Neural cell (in vitro differentiated cells): Measurements from ENCODE around the gene FBLN2. TPM values are rescaled to one million over a fixed set of nuclear protein-coding genes. Genes with fewer than 3 reads are reported as not detected.

Experiments
- H2AFZ ChIP-seq: fragments of 200-600, 300-800 bp; sonication (generic), shearing (Covaris generic); 2 replicates; pipeline ENCODE4 v1.6.0; 2014; ENCODE audit warnings: low read depth, mild to moderate bottlenecking, antibody characterized with exemption, low read length, moderate library complexity
- H3F3A ChIP-seq: fragments of 200-600 bp; shearing (Covaris generic); 2 replicates; pipeline ENCODE4 v1.6.1; 2016; ENCODE audit warnings: mild to moderate bottlenecking, moderate library complexity, mixed read lengths, antibody characterized with exemption, low read length; ENCODE audit not compliant: insufficient read depth, poor library complexity, severe bottlenecking
- H3K27ac ChIP-seq: fragments of 200-600, 300-800 bp; sonication (generic), shearing (Covaris generic); 2 replicates; pipeline ENCODE4 v1.5.1; 2014; ENCODE audit warnings: mild to moderate bottlenecking, low read length, moderate library complexity
- H3K27me3 ChIP-seq: fragments of 300-800, 200-600 bp; sonication (generic), shearing (Covaris generic); 2 replicates; pipeline ENCODE4 v1.6.0; 2014; ENCODE audit warnings: mild to moderate bottlenecking, low read depth, low read length, moderate library complexity; ENCODE audit not compliant: insufficient read depth
- H3K36me3 ChIP-seq: fragments of 300-800, 200-600 bp; sonication (generic), shearing (Covaris generic); 2 replicates; pipeline ENCODE4 v1.5.1; 2014; ENCODE audit warnings: mild to moderate bottlenecking, antibody characterized with exemption, low read length, moderate library complexity; ENCODE audit not compliant: insufficient read depth
- H3K4me2 ChIP-seq: fragments of 300-800, 200-600 bp; sonication (generic), shearing (Covaris generic); 2 replicates; pipeline ENCODE4 v1.6.0; 2014; ENCODE audit warnings: mild to moderate bottlenecking, low read length
- H3K4me3 ChIP-seq: fragments of 300-800, 200-600 bp; sonication (generic), shearing (Covaris generic); 2 replicates; pipeline ENCODE4 v1.5.1; 2014; ENCODE audit warnings: mild to moderate bottlenecking, low read length, moderate library complexity
- H3K79me2 ChIP-seq: fragments of 200-600 bp; shearing (Covaris generic); replicated peaks from 2 replicates; pipeline ENCODE4 v1.6.0; 2014; ENCODE audit warnings: mild to moderate bottlenecking, low read length, moderate library complexity; ENCODE audit not compliant: insufficient read depth
- H3K9ac ChIP-seq: fragments of 300-800, 200-600 bp; sonication (generic), shearing (Covaris generic); 2 replicates; pipeline ENCODE4 v1.6.1; 2016; ENCODE audit warnings: mild to moderate bottlenecking, low read length, mixed read lengths
- H3K9me2 ChIP-seq: fragments of 200-600 bp; shearing (Covaris generic); 2 replicates; pipeline ENCODE4 v1.6.1; 2016; ENCODE audit warnings: mild to moderate bottlenecking, low read length, mixed read lengths; ENCODE audit not compliant: insufficient read depth
- H3K9me3 ChIP-seq: fragments of 200-600, 300-800 bp; sonication (generic), shearing (Covaris generic); 2 replicates; pipeline ENCODE4 v1.6.1; 2016; ENCODE audit warnings: mild to moderate bottlenecking, mixed run types, low read length, moderate library complexity, mixed read lengths
- H4K20me1 ChIP-seq: fragments of 200-600 bp; shearing (Covaris generic); 2 replicates; pipeline ENCODE4 v1.6.1; 2016; ENCODE audit warnings: mild to moderate bottlenecking, mixed run types; ENCODE audit not compliant: insufficient read depth
- EP300 ChIP-seq: fragments of 450-650 bp; conservative IDR thresholded peaks from 2 replicates; pipeline ENCODE4 v1.6.1; 2014; ENCODE audit warnings: antibody characterized with exemption, mild to moderate bottlenecking, moderate library complexity; ENCODE audit not compliant: poor library complexity, severe bottlenecking
- EZH2 ChIP-seq: fragments of 200-600, 300-800 bp; shearing (Covaris generic), sonication (generic); IDR thresholded peaks from 2 replicates; pipeline ENCODE4 v1.6.1; 2014; ENCODE audit warnings: antibody characterized with exemption, low read length, borderline replicate concordance, mild to moderate bottlenecking; ENCODE audit not compliant: insufficient read depth, poor library complexity, severe bottlenecking
- MXI1 ChIP-seq: fragments of 450-650 bp; conservative IDR thresholded peaks from 2 replicates; pipeline ENCODE4 v1.6.1; 2014; ENCODE audit warnings: antibody characterized with exemption, mild to moderate bottlenecking; ENCODE audit not compliant: poor library complexity, severe bottlenecking
- POLR2AphosphoS5 ChIP-seq: IDR thresholded peaks from 2 replicates; pipeline ENCODE4 v1.6.1; 2012
- RAD21 ChIP-seq: fragments of 450-650 bp; conservative IDR thresholded peaks from 2 replicates; pipeline ENCODE4 v1.6.1; 2014; ENCODE audit warnings: antibody characterized with exemption, mild to moderate bottlenecking, moderate library complexity
- SMC3 ChIP-seq: fragments of 450-650 bp; conservative IDR thresholded peaks from 2 replicates; pipeline ENCODE4 v1.6.1; 2014; ENCODE audit warnings: antibody characterized with exemption, mild to moderate bottlenecking, moderate library complexity; ENCODE audit not compliant: poor library complexity
- TAF1 ChIP-seq: IDR thresholded peaks from 2 replicates; pipeline ENCODE4 v1.6.1; 2012; ENCODE audit warnings: low read depth
- polyA plus RNA-seq: library from polyadenylated mRNA; depleted of rRNA; stranded (reverse); fragments of >200 nt; gene quantifications from 2 replicates; pipeline ENCODE4 v1.2.3, GENCODE V29; 2014
- TF ChIP-seq, protein P1 (sequence below): fragments of 450-650 bp; IDR thresholded peaks from 2 replicates; pipeline ENCODE4 v1.5.1; 2014; ENCODE audit warnings: antibody characterized with exemption, mild to moderate bottlenecking, moderate library complexity; ENCODE audit not compliant: poor library complexity, severe bottlenecking
- TF ChIP-seq, protein P2 (sequence below): IDR thresholded peaks from 2 replicates; pipeline ENCODE4 v1.6.1; 2012; ENCODE audit warnings: borderline replicate concordance

Gene FBLN2
- polyA plus RNA-seq, 1 donor from 2014 or later: 0.37 TPM

- H3K27me3 ChIP-seq: no peaks in the 10 kb centered on the region
- no peak overlapping the region for H3K4me2 ChIP-seq
- no peak overlapping the region for H3K4me3 ChIP-seq
- no peaks in the 10 kb centered on the region for H3K36me3 ChIP-seq
- no peaks in the 10 kb centered on the region for H3K79me2 ChIP-seq
- H3K9ac ChIP-seq: peak overlapping the region; percentile 62
- H4K20me1 ChIP-seq: no peaks in the 10 kb centered on the region
- H2AFZ ChIP-seq: no peak overlapping the region
- no peaks in the 10 kb centered on the region for H3K9me2 ChIP-seq
- no peaks in the 10 kb centered on the region for H3K9me3 ChIP-seq
- no peaks in the 10 kb centered on the region for H3F3A ChIP-seq
- TF ChIP-seq SMC3 (no peak), RAD21 (no peak), MXI1 (no peak), POLR2AphosphoS5 (no peak), TAF1 (no peak), EP300 (no peak), EZH2 (no peak)
- TF ChIP-seq, protein P1, sequence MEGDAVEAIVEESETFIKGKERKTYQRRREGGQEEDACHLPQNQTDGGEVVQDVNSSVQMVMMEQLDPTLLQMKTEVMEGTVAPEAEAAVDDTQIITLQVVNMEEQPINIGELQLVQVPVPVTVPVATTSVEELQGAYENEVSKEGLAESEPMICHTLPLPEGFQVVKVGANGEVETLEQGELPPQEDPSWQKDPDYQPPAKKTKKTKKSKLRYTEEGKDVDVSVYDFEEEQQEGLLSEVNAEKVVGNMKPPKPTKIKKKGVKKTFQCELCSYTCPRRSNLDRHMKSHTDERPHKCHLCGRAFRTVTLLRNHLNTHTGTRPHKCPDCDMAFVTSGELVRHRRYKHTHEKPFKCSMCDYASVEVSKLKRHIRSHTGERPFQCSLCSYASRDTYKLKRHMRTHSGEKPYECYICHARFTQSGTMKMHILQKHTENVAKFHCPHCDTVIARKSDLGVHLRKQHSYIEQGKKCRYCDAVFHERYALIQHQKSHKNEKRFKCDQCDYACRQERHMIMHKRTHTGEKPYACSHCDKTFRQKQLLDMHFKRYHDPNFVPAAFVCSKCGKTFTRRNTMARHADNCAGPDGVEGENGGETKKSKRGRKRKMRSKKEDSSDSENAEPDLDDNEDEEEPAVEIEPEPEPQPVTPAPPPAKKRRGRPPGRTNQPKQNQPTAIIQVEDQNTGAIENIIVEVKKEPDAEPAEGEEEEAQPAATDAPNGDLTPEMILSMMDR: no peak
- TF ChIP-seq, protein P2, sequence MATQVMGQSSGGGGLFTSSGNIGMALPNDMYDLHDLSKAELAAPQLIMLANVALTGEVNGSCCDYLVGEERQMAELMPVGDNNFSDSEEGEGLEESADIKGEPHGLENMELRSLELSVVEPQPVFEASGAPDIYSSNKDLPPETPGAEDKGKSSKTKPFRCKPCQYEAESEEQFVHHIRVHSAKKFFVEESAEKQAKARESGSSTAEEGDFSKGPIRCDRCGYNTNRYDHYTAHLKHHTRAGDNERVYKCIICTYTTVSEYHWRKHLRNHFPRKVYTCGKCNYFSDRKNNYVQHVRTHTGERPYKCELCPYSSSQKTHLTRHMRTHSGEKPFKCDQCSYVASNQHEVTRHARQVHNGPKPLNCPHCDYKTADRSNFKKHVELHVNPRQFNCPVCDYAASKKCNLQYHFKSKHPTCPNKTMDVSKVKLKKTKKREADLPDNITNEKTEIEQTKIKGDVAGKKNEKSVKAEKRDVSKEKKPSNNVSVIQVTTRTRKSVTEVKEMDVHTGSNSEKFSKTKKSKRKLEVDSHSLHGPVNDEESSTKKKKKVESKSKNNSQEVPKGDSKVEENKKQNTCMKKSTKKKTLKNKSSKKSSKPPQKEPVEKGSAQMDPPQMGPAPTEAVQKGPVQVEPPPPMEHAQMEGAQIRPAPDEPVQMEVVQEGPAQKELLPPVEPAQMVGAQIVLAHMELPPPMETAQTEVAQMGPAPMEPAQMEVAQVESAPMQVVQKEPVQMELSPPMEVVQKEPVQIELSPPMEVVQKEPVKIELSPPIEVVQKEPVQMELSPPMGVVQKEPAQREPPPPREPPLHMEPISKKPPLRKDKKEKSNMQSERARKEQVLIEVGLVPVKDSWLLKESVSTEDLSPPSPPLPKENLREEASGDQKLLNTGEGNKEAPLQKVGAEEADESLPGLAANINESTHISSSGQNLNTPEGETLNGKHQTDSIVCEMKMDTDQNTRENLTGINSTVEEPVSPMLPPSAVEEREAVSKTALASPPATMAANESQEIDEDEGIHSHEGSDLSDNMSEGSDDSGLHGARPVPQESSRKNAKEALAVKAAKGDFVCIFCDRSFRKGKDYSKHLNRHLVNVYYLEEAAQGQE: no peak
- peak overlapping the region; percentile 42 for H3K27ac ChIP-seq
These were observed 104.8 kb downstream of the FBLN2 start for GRCh38 chr3:13653631-13654279.

- H3F3A ChIP-seq: no peaks in the 10 kb centered on the region
- H3K36me3 ChIP-seq: no peaks in the 10 kb centered on the region
- H3K4me3 ChIP-seq: peak overlapping the region; percentile 23
- H3K79me2 ChIP-seq: no peaks in the 10 kb centered on the region
- H3K27ac ChIP-seq: peak overlapping the region; percentile 42
- peak overlapping the region; percentile 60 for H2AFZ ChIP-seq
- H3K9me2 ChIP-seq: no peaks in the 10 kb centered on the region
- H3K27me3 ChIP-seq: no peaks in the 10 kb centered on the region
- no peaks in the 10 kb centered on the region for H4K20me1 ChIP-seq
- H3K4me2 ChIP-seq: peak overlapping the region; percentile 59
- no peaks in the 10 kb centered on the region for H3K9me3 ChIP-seq
- TF ChIP-seq, protein P1: peak; percentile 52
- peak; percentile 15 for TF ChIP-seq MXI1
- TF ChIP-seq, protein P2: peak; percentile 75
- TF ChIP-seq RAD21: no peak
- peak; percentile 10 for TF ChIP-seq SMC3
- TF ChIP-seq EZH2: no peak
- TF ChIP-seq POLR2AphosphoS5: peak; percentile 40
- TF ChIP-seq TAF1: no peak
- TF ChIP-seq EP300: peak; percentile 40
- peak overlapping the region; percentile 62 for H3K9ac ChIP-seq
These were observed 105.6 kb downstream of the FBLN2 start for GRCh38 chr3:13654330-13655060.
